GM23338 (cell line): ENCODE measurements around the gene INSRR. TPM values are rescaled to one million over a fixed set of nuclear protein-coding genes. Genes with fewer than 3 reads are reported as not detected.

Source experiments
- ATAC-seq: fragments of 200-7000 bp; cut with Tn5 transposase; 3 replicates; pipeline ENCODE4 v1.9.1; 2020
- DNase-seq: peaks from one replicate; pipeline ENCODE4 v3.0.0-alpha.2; 2015; ENCODE audit warnings: low spot score
- H2AFZ ChIP-seq: fragments of 200-600 bp; sonication (generic); 2 replicates; pipeline ENCODE4 v1.8.0; 2016; ENCODE audit warnings: antibody characterized with exemption, mild to moderate bottlenecking, moderate library complexity
- H3F3A ChIP-seq: fragments of 200-600 bp; sonication (generic); replicated peaks from 2 replicates; pipeline ENCODE4 v1.8.0; 2017; ENCODE audit warnings: antibody characterized with exemption, mixed run types, low read depth
- H3K27ac ChIP-seq: fragments of 200-600 bp; sonication (generic); 2 replicates; pipeline ENCODE4 v1.6.1; 2016; ENCODE audit warnings: low read depth
- H3K27me3 ChIP-seq: fragments of 200-600 bp; sonication (generic); 2 replicates; pipeline ENCODE4 v1.8.0; 2016; ENCODE audit warnings: mild to moderate bottlenecking, mixed run types, moderate library complexity; ENCODE audit not compliant: insufficient read depth
- H3K36me3 ChIP-seq: fragments of 200-600 bp; sonication (generic); 2 replicates; pipeline ENCODE4 v1.8.0; 2016; ENCODE audit warnings: mild to moderate bottlenecking; ENCODE audit not compliant: insufficient read depth
- H3K4me1 ChIP-seq: fragments of 200-600 bp; sonication (generic); 2 replicates; pipeline ENCODE4 v1.8.0; 2016; ENCODE audit warnings: mild to moderate bottlenecking, moderate library complexity; ENCODE audit not compliant: insufficient read depth
- H3K4me2 ChIP-seq: fragments of 200-600 bp; sonication (generic); 2 replicates; pipeline ENCODE4 v1.7.1; 2017; ENCODE audit warnings: mixed run types
- H3K4me3 ChIP-seq: fragments of 200-600 bp; sonication (generic); 2 replicates; pipeline ENCODE4 v1.6.1; 2016; ENCODE audit warnings: mixed run types
- H3K79me2 ChIP-seq: fragments of 200-600 bp; sonication (generic); replicated peaks from 2 replicates; pipeline ENCODE4 v1.8.0; 2017; ENCODE audit warnings: mild to moderate bottlenecking; ENCODE audit not compliant: insufficient read depth
- H3K9me2 ChIP-seq: fragments of 200-600 bp; sonication (generic); 2 replicates; pipeline ENCODE4 v1.8.0; 2017; ENCODE audit not compliant: insufficient read depth
- H4K20me1 ChIP-seq: fragments of 200-600 bp; sonication (generic); replicated peaks from 2 replicates; pipeline ENCODE4 v1.8.0; 2017; ENCODE audit warnings: mild to moderate bottlenecking; ENCODE audit not compliant: insufficient read depth
- H3K27ac Mint-ChIP-seq: 2 replicates; pipeline ENCODE4 v1.8.0; 2020; ENCODE audit warnings: inconsistent platforms, mild to moderate bottlenecking, moderate library complexity, mixed read lengths
- H3K27me3 Mint-ChIP-seq: 3 replicates; pipeline ENCODE4 v1.8.0; 2022; ENCODE audit warnings: low read depth, mild to moderate bottlenecking, moderate library complexity, mixed read lengths, inconsistent platforms; ENCODE audit not compliant: insufficient read depth, poor library complexity
- H3K36me3 Mint-ChIP-seq: 3 replicates; pipeline ENCODE4 v1.8.0; 2021; ENCODE audit warnings: low read depth, mild to moderate bottlenecking, inconsistent platforms, moderate library complexity, mixed read lengths
- H3K4me1 Mint-ChIP-seq: 3 replicates; pipeline ENCODE4 v1.8.0; 2020; ENCODE audit warnings: mild to moderate bottlenecking, inconsistent platforms, mixed read lengths
- H3K4me3 Mint-ChIP-seq: 3 replicates; pipeline ENCODE4 v1.8.0; 2021; ENCODE audit warnings: moderate library complexity, mild to moderate bottlenecking, inconsistent platforms, mixed read lengths
- H3K9me3 Mint-ChIP-seq: 3 replicates; pipeline ENCODE4 v1.8.0; 2020; ENCODE audit warnings: moderate library complexity, mild to moderate bottlenecking, inconsistent platforms, mixed read lengths
- EZH2phosphoT487 ChIP-seq: fragments of 200-600 bp; sonication (generic); IDR thresholded peaks from one replicate; pipeline ENCODE4 v1.8.1; 2018; ENCODE audit warnings: antibody characterized with exemption; ENCODE audit not compliant: unreplicated experiment
- JUNB ChIP-seq: IDR thresholded peaks from one replicate; pipeline ENCODE4 v1.6.1; 2016; ENCODE audit warnings: antibody characterized with exemption; ENCODE audit not compliant: unreplicated experiment
- STAT1 ChIP-seq: IDR thresholded peaks from one replicate; pipeline ENCODE4 v1.6.1; 2016; ENCODE audit warnings: antibody characterized with exemption; ENCODE audit not compliant: unreplicated experiment
- ZNF114 ChIP-seq: fragments of 250-450 bp; sonication (Bioruptor Pico); IDR thresholded peaks from 2 replicates; pipeline ENCODE4 v1.5.0; 2020; ENCODE audit warnings: mild to moderate bottlenecking, moderate library complexity
- ZNF331 ChIP-seq: fragments of 250-450 bp; sonication (Bioruptor Pico); IDR thresholded peaks from 2 replicates; pipeline ENCODE4 v1.5.0; 2020; ENCODE audit warnings: low read depth, mild to moderate bottlenecking, moderate library complexity
- polyA plus RNA-seq: library from polyadenylated mRNA; unstranded; fragments of >200 nt; fragmentation: Nextera tagmentation; extraction: Ambion mirVana; gene quantifications from 2 replicates; pipeline ENCODE4 v1.2.1, GENCODE V29; 2016
- total RNA-seq: library from RNA; depleted of rRNA; stranded (reverse); fragments of >200 nt; shearing (Covaris generic); gene quantifications from 2 replicates; pipeline ENCODE4 v1.2.3, GENCODE V29; 2014
- TF ChIP-seq, protein P1 (sequence below): fragments of 250-450 bp; sonication (Bioruptor Pico); IDR thresholded peaks from 2 replicates; pipeline ENCODE4 v1.5.0; 2020; ENCODE audit warnings: mild to moderate bottlenecking, moderate library complexity
- TF ChIP-seq, protein P2 (sequence below): IDR thresholded peaks from one replicate; pipeline ENCODE4 v1.6.1; 2018; ENCODE audit warnings: antibody characterized with exemption; ENCODE audit not compliant: unreplicated experiment

The INSRR gene
- total and polyA plus RNA-seq, 2 experiments from 2014 or later = not detected

GRCh38 chr1:156815961-156816422, 42.9 kb downstream of the INSRR start:
- Mint-ChIP-seq H3K9me3 (no peaks in the 10 kb centered on the region), H3K4me3 (no peak overlapping the region), H3K4me1 (peaks cover 24% of the 10 kb centered on the region), H3K36me3 (no peaks in the 10 kb centered on the region; the same call in 2 of the 3 replicates), H3K27ac (no peak overlapping the region), H3K27me3 (peaks cover 44% of the 10 kb centered on the region)
- no peak overlapping the region for H3K27ac ChIP-seq
- ATAC-seq (no peak), DNase-seq (no peak)
- no peaks in the 10 kb centered on the region; the same call in 1 of the 2 replicates for H4K20me1 ChIP-seq
- 0 out of 2 replicates have a peak, but pooled peaks cover 14% of the 10 kb centered on the region for H3F3A ChIP-seq
- H2AFZ ChIP-seq = no peak overlapping the region
- peaks cover 49% of the 10 kb centered on the region for H3K27me3 ChIP-seq
- H3K79me2 ChIP-seq = no peaks in the 10 kb centered on the region
- H3K4me1 ChIP-seq = peaks cover 15% of the 10 kb centered on the region
- no peak overlapping the region for H3K4me2 ChIP-seq
- H3K4me3 ChIP-seq = no peak overlapping the region
- H3K36me3 ChIP-seq = no peaks in the 10 kb centered on the region
- TF ChIP-seq JUNB = no peak
- TF ChIP-seq, protein P1, sequence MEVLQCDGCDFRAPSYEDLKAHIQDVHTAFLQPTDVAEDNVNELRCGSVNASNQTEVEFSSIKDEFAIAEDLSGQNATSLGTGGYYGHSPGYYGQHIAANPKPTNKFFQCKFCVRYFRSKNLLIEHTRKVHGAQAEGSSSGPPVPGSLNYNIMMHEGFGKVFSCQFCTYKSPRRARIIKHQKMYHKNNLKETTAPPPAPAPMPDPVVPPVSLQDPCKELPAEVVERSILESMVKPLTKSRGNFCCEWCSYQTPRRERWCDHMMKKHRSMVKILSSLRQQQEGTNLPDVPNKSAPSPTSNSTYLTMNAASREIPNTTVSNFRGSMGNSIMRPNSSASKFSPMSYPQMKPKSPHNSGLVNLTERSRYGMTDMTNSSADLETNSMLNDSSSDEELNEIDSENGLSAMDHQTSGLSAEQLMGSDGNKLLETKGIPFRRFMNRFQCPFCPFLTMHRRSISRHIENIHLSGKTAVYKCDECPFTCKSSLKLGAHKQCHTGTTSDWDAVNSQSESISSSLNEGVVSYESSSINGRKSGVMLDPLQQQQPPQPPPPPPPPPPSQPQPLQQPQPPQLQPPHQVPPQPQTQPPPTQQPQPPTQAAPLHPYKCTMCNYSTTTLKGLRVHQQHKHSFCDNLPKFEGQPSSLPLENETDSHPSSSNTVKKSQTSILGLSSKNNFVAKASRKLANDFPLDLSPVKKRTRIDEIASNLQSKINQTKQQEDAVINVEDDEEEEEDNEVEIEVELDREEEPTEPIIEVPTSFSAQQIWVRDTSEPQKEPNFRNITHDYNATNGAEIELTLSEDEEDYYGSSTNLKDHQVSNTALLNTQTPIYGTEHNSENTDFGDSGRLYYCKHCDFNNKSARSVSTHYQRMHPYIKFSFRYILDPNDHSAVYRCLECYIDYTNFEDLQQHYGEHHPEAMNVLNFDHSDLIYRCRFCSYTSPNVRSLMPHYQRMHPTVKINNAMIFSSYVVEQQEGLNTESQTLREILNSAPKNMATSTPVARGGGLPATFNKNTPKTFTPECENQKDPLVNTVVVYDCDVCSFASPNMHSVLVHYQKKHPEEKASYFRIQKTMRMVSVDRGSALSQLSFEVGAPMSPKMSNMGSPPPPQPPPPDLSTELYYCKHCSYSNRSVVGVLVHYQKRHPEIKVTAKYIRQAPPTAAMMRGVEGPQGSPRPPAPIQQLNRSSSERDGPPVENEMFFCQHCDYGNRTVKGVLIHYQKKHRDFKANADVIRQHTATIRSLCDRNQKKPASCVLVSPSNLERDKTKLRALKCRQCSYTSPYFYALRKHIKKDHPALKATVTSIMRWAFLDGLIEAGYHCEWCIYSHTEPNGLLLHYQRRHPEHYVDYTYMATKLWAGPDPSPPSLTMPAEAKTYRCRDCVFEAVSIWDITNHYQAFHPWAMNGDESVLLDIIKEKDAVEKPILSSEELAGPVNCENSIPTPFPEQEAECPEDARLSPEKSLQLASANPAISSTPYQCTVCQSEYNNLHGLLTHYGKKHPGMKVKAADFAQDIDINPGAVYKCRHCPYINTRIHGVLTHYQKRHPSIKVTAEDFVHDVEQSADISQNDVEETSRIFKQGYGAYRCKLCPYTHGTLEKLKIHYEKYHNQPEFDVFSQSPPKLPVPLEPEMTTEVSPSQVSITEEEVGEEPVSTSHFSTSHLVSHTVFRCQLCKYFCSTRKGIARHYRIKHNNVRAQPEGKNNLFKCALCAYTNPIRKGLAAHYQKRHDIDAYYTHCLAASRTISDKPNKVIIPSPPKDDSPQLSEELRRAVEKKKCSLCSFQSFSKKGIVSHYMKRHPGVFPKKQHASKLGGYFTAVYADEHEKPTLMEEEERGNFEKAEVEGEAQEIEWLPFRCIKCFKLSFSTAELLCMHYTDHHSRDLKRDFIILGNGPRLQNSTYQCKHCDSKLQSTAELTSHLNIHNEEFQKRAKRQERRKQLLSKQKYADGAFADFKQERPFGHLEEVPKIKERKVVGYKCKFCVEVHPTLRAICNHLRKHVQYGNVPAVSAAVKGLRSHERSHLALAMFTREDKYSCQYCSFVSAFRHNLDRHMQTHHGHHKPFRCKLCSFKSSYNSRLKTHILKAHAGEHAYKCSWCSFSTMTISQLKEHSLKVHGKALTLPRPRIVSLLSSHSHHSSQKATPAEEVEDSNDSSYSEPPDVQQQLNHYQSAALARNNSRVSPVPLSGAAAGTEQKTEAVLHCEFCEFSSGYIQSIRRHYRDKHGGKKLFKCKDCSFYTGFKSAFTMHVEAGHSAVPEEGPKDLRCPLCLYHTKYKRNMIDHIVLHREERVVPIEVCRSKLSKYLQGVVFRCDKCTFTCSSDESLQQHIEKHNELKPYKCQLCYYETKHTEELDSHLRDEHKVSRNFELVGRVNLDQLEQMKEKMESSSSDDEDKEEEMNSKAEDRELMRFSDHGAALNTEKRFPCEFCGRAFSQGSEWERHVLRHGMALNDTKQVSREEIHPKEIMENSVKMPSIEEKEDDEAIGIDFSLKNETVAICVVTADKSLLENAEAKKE = no peak
- TF ChIP-seq ZNF114 = no peak
- no peak for TF ChIP-seq STAT1
- no peak for TF ChIP-seq EZH2phosphoT487
- TF ChIP-seq, protein P2, sequence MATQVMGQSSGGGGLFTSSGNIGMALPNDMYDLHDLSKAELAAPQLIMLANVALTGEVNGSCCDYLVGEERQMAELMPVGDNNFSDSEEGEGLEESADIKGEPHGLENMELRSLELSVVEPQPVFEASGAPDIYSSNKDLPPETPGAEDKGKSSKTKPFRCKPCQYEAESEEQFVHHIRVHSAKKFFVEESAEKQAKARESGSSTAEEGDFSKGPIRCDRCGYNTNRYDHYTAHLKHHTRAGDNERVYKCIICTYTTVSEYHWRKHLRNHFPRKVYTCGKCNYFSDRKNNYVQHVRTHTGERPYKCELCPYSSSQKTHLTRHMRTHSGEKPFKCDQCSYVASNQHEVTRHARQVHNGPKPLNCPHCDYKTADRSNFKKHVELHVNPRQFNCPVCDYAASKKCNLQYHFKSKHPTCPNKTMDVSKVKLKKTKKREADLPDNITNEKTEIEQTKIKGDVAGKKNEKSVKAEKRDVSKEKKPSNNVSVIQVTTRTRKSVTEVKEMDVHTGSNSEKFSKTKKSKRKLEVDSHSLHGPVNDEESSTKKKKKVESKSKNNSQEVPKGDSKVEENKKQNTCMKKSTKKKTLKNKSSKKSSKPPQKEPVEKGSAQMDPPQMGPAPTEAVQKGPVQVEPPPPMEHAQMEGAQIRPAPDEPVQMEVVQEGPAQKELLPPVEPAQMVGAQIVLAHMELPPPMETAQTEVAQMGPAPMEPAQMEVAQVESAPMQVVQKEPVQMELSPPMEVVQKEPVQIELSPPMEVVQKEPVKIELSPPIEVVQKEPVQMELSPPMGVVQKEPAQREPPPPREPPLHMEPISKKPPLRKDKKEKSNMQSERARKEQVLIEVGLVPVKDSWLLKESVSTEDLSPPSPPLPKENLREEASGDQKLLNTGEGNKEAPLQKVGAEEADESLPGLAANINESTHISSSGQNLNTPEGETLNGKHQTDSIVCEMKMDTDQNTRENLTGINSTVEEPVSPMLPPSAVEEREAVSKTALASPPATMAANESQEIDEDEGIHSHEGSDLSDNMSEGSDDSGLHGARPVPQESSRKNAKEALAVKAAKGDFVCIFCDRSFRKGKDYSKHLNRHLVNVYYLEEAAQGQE = no peak
- no peak for TF ChIP-seq ZNF331
- H3K9me2 ChIP-seq = no peaks in the 10 kb centered on the region
